ENCODE data around the gene PDE1A.

- TF ChIP-seq CTCF (conservative IDR thresholded peaks at IDR 0.05; ENCODE audit: low read depth, low read length): no peak
- no peak for TF ChIP-seq EZH2 (IDR thresholded peaks at IDR 0.05; ENCODE audit: low read length, unreplicated experiment)
These were observed 54.2 kb downstream of the PDE1A start for GRCh38 chr2:182372661-182373060.

All from PC-3 (cell line).